ENCODE measurements around the gene SEPTIN7.

DNA sequence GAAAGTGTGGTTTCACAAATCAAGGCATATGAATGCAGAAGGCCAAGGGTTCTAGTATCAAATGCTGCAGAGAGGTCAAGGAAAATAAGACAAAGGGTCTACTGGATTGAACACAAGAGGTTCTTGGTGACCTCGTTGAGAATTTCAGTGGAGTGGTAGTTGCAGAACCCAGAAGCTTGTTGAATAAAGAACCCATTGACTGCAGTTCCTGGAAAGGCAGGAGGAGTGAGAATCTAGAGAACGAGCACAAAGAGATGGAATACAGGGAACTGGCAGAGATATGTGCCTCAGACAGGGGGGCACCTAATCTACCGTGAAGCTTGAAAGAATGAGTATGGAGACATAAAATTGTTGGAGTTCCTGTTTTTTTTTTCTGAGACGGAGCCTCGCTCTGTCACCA lies 3.5 kb upstream of the SEPTIN7 start:
- TF ChIP-seq, protein P1, sequence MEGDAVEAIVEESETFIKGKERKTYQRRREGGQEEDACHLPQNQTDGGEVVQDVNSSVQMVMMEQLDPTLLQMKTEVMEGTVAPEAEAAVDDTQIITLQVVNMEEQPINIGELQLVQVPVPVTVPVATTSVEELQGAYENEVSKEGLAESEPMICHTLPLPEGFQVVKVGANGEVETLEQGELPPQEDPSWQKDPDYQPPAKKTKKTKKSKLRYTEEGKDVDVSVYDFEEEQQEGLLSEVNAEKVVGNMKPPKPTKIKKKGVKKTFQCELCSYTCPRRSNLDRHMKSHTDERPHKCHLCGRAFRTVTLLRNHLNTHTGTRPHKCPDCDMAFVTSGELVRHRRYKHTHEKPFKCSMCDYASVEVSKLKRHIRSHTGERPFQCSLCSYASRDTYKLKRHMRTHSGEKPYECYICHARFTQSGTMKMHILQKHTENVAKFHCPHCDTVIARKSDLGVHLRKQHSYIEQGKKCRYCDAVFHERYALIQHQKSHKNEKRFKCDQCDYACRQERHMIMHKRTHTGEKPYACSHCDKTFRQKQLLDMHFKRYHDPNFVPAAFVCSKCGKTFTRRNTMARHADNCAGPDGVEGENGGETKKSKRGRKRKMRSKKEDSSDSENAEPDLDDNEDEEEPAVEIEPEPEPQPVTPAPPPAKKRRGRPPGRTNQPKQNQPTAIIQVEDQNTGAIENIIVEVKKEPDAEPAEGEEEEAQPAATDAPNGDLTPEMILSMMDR (optimal IDR thresholded peaks at IDR 0.05 in 1 of 3, IDR thresholded peaks at IDR 0.05 in 1 of 3, conservative IDR thresholded peaks at IDR 0.05 in 1 of 3; ENCODE audit: extremely low read depth in 1 of 3, insufficient read depth in 2 of 3, low read length in 3 of 3) = no peak
- no peak for TF ChIP-seq EZH2 (IDR thresholded peaks at IDR 0.05; ENCODE audit: low read length)

Data from keratinocyte (primary cell).